ENCODE results near the gene PPIF.

DNA sequence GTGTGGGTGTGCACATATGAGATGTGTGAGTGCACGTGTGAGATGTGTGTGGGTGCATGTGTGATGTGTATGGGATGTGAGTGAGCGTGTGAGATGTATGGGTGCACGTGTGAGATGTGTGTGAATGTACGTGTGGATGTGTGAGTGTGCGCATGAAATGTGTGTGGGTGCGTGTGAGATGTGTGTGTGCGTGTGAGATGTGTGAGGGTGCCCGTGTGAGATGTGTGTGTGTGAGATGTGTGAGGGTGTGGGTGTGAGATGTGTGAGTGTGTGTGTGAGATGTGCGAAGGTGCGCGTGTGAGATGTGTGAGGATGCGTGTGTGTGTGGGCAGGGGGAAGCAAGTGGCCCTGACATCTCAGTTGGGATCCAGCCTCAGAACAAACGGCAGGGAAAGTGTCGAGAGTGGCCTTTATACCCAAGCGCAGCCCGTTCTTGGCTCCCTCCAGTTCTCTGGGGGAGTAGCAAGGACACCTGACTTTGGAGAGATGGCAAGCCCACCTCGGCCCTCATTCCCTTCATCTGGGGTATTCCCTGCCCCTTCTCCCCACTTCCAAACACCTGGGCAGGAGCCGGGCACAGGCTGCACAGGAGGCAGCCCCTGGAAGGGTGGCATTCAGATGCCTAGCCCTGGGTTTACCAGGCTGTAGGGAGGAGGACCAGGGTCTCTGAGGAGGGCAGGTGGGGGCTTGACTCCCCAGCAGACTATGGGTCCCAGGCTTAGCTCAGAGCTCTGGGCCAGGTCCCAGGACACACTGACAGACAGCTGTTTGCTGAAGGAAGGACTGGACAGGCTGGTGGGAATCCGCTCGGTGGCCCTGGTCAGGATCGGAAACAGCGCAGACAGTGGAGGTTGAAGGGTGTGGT is 31.6 kb downstream of the PPIF start:
- TF ChIP-seq, protein P1, sequence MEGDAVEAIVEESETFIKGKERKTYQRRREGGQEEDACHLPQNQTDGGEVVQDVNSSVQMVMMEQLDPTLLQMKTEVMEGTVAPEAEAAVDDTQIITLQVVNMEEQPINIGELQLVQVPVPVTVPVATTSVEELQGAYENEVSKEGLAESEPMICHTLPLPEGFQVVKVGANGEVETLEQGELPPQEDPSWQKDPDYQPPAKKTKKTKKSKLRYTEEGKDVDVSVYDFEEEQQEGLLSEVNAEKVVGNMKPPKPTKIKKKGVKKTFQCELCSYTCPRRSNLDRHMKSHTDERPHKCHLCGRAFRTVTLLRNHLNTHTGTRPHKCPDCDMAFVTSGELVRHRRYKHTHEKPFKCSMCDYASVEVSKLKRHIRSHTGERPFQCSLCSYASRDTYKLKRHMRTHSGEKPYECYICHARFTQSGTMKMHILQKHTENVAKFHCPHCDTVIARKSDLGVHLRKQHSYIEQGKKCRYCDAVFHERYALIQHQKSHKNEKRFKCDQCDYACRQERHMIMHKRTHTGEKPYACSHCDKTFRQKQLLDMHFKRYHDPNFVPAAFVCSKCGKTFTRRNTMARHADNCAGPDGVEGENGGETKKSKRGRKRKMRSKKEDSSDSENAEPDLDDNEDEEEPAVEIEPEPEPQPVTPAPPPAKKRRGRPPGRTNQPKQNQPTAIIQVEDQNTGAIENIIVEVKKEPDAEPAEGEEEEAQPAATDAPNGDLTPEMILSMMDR (IDR thresholded peaks at IDR 0.05), result no peak
- TF ChIP-seq POLR2A (IDR thresholded peaks at IDR 0.05) (no peak), POLR2AphosphoS5 (IDR thresholded peaks at IDR 0.05) (no peak), EP300 (IDR thresholded peaks at IDR 0.05; ENCODE audit: low read depth) (no peak)

All from transverse colon (tissue), 4 donors.